ENCODE measurements around the gene NFE2L3.
"Not testable (repeated sequence)": the region's sequence is repeated elsewhere in the genome, so short reads cannot be mapped to it uniquely, and the experiment has no call there.

NFE2L3 gene, protein sequence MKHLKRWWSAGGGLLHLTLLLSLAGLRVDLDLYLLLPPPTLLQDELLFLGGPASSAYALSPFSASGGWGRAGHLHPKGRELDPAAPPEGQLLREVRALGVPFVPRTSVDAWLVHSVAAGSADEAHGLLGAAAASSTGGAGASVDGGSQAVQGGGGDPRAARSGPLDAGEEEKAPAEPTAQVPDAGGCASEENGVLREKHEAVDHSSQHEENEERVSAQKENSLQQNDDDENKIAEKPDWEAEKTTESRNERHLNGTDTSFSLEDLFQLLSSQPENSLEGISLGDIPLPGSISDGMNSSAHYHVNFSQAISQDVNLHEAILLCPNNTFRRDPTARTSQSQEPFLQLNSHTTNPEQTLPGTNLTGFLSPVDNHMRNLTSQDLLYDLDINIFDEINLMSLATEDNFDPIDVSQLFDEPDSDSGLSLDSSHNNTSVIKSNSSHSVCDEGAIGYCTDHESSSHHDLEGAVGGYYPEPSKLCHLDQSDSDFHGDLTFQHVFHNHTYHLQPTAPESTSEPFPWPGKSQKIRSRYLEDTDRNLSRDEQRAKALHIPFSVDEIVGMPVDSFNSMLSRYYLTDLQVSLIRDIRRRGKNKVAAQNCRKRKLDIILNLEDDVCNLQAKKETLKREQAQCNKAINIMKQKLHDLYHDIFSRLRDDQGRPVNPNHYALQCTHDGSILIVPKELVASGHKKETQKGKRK

DNA sequence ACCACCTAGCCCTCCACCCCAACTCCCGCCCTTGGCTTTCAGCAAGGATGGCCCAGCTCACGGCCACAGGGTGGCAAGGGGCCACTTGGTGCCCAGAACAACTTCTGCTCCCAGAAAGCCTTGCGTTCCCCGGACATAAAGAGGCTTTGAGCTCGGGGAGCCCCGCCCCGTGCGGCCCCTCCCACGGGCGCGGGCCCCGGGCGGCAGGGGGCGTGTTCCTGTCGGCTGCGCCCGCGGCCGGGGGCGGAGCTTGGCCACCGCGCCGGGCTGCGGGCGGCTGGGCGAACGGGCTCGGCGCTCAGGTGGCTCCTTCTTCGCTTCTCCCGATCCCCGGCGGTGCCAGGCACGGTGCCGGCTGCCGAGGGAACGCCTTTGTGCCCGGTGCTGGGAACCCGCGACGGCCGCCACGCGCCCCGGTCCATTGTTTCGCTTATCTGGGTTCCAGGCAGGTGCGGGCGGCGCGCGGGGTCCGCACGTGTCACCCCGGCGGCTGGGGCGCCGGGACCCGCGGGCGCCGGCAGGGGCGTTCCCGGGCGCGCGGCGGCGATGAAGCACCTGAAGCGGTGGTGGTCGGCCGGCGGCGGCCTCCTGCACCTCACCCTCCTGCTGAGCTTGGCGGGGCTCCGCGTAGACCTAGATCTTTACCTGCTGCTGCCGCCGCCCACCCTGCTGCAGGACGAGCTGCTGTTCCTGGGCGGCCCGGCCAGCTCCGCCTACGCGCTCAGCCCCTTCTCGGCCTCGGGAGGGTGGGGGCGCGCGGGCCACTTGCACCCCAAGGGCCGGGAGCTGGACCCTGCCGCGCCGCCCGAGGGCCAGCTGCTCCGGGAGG lies at the start of gene NFE2L3:
Gene NFE2L3, plus strand, starts transcription at position 246 of the 829 bp plus-strand sequence. Its CDS starts 301 bp downstream, at position 547.
- in situ Hi-C loops (cut with HindIII; ENCODE audit: low sequenced_read_pairs): loop anchor here (5.0 kb wide), 1 partner anchor 35 kb away; no protein-coding TSS in a partner anchor

DNA sequence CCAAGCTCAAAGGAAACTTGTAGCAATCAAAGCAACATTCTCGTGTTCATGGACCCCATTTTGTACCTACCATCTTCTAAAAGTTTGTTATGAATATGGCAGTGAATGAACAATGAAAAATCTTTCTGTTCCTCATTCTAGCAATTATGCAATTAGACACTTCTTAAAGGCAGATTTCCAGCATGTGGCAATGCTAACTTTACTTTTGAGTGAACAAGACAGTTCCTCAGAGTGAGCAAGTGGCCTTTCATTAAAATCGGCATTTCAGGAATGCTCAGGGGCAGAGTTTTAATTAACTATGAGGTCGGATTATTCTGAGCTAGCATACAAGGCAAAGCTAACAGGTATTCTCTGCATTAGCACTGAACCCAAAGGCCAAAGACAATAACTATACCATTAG lies 48.4 kb upstream of the NFE2L3 start:
- in situ Hi-C loops (cut with HindIII; ENCODE audit: low sequenced_read_pairs): no loop called here

DNA sequence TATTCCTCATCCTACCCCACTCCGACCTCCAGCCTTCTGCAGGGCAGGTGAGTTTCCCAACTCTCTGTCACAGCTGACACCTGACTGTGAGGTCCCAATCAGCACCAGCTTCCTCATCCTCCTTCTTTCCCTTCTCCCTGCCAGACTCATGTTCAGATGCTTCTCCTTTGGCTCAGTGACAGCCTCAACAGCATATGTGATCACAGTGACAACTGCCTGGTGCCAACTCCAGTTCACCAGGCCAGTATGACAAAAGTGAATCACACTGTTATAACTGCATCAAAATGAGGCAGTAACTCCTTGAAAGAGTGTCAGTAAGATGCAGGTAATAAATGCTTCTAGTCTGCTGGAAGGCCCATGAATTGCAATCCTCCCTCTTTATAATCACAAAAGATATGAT lies 46.8 kb upstream of the NFE2L3 start:
- in situ Hi-C loops (cut with HindIII; ENCODE audit: low sequenced_read_pairs): no loop called here

DNA sequence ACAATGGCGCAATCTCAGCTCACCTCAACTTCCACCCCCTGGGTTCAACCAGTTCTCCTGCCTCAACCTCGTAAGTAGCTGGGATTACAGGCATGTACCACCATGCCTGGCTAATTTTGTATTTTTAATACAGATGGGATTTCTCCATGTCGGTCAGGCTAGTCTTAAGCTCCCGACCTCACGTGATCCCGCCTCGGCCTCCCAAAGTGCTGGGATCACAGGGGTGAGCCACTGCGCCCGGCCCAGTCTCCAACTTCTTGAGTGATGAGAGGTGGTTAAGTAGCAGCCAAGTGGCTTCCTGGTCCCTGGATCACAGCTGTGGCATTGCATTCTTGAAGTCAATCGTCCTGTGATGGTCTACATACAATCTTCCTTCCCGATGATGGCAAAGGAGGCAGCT lies 46.1 kb upstream of the NFE2L3 start:
- in situ Hi-C loops (cut with HindIII; ENCODE audit: low sequenced_read_pairs): no loop called here

DNA sequence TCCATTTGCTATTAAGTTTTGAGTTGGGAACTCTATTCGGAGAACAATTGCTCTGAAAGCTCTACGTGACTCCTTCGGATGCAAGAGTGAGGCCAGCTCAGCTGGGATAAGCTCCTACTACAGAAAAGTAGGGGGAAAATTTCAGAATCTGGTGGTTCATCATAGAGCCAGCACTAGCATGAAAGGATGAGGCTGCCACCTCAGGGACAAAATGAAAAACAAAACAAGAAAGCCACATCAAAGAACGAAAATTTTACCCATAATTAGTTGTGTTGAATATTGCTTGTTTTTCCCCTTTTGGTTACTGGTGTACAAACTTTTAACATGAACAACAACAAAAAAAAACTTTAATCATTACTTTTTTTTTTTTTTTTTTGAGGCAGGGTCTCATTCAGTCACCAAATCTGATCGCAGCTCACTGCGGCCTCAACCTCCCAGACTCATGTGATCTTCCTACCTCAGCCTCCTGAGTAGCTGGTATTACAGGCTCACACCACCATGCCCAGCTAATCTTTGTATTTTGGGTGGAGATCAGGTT lies 39.7 kb upstream of the NFE2L3 start:
- in situ Hi-C loops (cut with HindIII; ENCODE audit: low sequenced_read_pairs): no loop called here

DNA sequence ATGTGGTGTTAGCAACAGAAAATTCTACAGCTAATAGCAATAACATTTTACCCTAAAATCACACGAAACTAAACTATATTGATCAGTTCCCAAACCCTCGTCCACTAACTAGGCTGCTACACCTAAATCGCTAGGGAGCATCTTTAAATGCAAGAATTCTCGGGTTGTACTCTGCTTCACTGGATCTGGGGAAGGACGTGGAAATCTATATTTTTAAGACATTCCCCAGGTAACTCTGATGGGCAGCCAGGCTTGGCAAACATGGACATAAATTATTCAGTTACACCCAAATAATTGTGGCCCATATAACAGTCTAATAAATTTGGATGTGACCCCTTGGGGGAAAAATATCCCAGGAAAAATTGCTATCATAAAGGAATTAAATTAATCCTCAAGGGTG lies 36.3 kb upstream of the NFE2L3 start:
- in situ Hi-C loops (cut with HindIII; ENCODE audit: low sequenced_read_pairs): no loop called here

DNA sequence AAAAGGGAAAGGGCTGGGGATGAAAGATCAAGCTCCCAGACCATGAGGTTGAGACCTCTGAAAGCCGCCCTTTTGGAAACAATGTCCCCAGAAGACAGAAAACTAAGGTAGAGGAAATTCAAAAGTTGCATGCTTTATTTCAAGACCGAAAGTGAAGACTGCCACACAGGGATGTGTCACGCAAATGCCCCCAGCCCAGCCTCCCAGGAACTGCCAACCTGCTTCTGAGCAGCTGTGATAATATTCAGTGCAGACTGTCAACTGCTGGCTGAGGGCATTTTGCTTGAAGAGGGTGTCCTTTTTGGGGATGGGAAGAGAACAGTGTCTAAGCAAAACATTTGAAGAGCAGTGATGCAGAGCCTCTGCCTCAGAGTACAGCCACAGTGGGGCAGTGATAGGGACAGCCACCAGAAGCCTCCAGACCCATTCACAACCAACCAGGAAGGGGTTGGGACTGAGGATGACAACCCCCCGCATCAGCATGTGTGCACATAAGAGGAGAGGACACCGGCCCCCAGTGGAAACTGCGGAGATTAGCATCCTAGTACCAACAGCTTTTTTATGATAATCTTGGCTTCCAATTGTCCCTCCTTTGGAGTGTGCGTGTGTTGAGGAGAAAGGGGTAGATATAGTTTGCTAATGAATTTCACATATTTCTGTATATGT lies 34.7 kb upstream of the NFE2L3 start:
- in situ Hi-C loops (cut with HindIII; ENCODE audit: low sequenced_read_pairs): no loop called here

DNA sequence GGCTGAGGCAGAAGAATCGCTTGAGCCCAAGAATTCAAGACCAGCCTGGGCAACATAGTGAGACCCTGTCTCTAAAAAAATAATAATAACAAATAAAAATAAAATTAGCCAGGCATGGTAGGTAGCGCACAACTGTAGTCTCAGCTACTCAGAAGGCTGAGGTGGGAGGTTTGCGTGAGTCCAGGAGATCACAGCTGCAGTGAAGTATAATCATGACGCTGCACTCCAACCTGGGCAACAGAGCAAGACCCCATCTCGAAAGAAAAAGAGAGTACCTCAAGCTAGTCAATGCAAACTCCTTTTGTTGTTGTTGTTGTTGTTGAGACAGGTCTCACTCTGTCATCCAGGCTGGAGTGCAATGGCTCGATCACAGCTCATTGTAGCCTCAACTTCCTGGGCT lies 34.0 kb upstream of the NFE2L3 start:
- in situ Hi-C loops (cut with HindIII; ENCODE audit: low sequenced_read_pairs): no loop called here

DNA sequence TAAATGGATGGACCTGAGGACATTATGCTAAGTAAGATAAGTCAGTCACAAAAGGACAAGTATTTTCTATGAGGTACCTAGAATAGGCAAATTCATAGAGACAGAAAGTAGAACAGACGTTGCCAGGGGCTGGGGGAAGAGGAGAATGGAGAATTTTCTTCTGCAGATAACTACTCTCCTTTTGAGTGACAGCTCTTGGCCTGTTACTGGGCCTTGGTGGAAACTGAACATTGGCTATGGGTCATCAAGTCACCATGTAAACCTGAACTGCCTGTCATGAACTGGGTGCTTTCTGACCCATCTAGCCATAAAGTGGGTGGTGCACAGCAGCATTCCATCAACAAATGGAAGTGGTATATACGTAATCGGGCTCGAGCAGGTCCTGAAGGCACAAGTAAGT lies 29.3 kb upstream of the NFE2L3 start:
- in situ Hi-C loops (cut with HindIII; ENCODE audit: low sequenced_read_pairs): no loop called here

DNA sequence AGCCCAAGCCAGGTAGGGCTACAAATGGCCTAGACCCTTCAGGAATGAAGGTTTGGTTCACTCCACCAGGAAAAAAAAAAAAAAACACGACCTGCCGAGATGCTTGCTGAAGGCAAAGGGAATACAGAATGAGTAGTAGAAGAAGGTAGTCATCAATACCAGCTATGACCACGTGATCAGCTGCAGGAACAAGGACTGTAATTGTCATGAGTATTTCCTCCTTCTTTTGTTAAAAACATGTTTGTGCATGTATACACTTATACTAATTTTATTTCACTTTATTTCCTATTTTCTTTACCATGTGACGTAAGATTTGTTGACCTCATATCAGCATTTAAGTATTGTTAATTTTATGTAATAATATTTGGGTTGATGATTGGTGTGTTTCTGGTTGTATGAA lies 27.2 kb upstream of the NFE2L3 start:
- in situ Hi-C loops (cut with HindIII; ENCODE audit: low sequenced_read_pairs): not testable (repeated sequence)

DNA sequence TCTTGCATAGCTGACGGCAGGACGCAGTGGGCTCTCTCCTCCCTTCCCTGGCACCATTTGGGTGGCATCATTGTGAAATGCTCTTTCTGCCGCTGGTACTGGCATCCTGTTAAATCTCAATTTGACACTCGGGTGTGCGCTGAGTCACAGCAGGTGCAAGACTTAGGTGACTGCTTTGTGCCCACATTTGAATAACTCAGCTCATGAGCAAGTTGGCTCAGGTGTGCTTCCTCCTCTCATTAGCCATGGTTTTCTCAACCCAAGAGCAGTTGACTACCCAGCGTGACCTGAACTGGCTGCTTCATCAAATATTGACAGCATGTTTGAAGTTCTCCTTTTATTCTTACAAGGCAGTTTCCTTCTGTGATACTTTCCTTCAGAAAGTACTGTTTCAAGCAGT lies 24.6 kb upstream of the NFE2L3 start:
- in situ Hi-C loops (cut with HindIII; ENCODE audit: low sequenced_read_pairs): no loop called here

DNA sequence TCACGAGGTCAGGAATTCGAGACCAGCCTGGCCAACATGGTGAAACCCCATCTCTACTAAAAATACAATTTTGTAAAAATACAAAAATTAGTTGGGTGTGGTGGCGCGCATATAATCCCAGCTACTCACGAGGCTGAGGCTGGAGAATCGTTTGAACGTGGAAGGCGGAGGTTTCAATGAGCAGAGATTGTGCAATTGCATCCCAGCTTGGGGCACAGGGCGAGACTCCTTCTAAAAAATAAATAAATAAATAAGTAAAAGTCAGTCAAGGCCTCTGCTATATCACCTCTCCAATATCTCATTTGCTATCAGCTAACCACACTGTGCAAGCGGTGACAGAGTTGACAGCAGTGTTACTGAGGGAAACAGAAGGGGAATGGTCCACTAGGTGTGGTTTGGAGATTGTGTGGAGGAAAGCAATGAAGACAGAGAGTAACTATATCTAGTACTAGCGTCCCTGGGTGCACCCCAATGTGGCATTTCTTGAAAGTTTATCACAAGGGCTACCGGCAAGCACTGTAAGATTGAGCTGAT lies 20.9 kb upstream of the NFE2L3 start:
- in situ Hi-C loops (cut with HindIII; ENCODE audit: low sequenced_read_pairs): no loop called here

DNA sequence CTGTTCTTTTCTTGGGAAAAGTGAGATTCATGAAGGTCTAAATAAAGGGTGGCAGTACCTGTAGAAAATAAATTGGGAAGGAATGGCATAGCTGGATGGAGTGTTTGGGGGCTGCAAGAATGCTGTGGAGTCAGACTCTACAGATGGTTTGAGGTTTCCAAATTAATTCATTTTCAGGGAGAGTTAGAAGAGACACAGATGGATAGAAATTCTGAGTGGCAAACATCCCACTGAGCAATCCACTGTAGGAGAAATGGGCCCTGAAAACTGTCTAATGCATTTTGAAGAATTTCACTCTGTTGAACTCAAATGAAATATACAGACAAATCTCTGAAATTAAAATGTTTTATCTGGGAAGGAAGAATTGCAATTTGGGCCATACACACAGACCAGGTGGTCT lies 16.9 kb upstream of the NFE2L3 start:
- in situ Hi-C loops (cut with HindIII; ENCODE audit: low sequenced_read_pairs): no loop called here

DNA sequence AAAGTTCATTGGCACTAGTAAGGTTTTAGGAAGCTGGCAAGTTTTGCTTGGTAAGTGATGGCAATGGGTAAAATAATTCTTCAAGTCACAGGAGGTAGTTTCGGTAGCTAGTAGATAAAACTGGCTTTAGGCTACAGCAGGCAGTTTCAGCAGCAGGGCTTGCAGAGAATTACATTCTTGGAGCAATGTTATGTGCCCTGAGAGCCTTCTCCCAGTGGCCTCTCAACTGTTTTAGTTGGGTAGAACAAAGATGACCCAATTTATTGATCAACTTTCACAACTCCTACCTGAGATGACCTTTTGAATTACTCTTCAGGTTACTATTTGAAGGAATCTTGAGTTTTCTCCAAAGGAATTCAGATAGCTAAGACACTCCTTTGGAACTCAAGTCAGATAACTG lies 16.4 kb upstream of the NFE2L3 start:
- in situ Hi-C loops (cut with HindIII; ENCODE audit: low sequenced_read_pairs): no loop called here

DNA sequence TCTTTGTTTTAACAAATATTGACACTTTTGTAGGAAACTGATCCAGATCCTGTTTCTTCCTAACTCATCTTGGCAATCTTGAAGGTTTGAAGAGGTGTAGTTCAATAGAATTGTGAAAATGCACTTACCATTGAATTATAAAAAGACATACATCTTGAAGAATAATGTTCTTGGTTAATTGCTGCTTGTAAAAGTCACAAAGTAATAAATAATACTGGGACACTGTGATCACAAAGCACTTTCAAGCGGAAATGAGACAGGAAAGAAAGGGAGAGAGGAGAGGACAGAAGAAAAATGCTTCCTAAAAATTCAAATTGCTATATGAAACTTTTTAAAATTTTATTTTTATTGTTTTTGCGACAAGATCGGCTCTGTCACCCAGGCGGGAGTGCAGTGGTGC lies 15.2 kb upstream of the NFE2L3 start:
- in situ Hi-C loops (cut with HindIII; ENCODE audit: low sequenced_read_pairs): no loop called here

DNA sequence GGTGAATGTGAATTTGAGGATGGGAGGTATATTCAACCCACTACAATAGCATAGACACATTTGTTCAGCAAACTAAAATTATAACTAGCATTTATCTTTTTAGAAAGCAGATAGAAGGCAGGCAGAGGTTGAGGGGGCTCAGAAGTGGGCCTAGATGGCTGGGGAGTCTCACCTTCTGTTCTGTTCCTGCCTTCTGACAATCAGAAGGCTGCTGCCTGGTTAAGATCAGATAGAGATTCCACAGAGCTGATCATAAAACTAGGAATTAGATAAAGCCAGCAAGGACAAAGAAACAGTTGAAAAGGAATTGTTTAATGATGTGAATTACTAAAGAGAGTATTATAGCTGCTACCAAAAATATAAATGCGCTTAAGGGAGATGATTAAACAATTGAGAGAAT lies 11.6 kb upstream of the NFE2L3 start:
- in situ Hi-C loops (cut with HindIII; ENCODE audit: low sequenced_read_pairs): no loop called here

DNA sequence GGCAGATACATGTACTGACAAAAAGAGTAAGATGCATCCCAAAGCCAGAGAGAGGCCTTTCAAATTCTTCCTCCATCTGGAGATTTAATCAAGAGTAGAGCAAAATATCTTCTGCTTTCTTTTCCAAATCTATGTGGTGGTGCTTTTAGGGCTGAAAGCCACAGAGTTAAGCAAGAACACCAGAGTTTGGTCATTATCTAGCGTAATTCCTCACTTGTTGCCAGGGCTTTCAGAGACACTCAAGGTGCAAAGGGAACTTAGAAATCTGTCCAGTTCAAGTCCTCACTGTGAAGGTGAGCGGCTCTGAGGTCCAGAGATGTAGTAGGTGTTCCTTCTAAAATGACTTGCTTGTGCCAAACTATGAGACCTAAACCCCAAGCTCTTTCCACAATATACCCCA lies 10.9 kb upstream of the NFE2L3 start:
- in situ Hi-C loops (cut with HindIII; ENCODE audit: low sequenced_read_pairs): no loop called here

DNA sequence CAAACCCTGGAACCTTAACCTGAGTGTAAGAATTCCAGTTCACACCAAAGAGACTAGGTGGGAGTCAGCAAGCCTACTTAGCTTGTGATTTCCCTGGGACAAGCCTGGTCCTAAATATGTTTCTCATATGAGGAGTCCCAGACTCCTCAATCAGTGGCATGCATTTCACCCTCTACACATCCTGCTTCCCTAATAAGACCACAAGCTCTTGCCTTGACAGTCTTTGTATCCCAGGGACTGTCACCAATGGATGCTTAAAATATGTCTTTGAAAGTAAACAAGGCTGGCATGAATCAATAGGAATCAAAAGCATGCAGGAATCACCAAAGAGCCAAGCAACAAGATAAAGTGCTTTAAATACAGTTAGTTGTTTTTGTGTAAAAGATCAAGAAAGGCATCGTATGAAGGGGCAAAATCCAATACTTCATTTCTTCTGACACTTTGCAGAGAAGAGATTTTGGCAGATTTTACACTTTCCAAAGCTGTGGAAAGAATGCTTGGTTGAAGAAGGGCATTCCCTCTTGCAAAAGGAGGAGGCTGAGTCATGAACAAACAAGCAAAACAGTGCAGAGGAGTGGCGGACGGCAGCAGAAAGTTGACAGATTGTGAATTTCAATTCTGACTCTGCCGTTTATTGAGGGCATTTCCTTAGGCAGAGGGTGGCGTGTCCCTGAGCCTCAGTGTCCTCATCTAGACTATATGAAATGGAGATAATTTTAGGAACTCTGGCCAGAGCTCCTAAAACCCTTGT lies 8.5 kb upstream of the NFE2L3 start:
- in situ Hi-C loops (cut with HindIII; ENCODE audit: low sequenced_read_pairs): no loop called here

DNA sequence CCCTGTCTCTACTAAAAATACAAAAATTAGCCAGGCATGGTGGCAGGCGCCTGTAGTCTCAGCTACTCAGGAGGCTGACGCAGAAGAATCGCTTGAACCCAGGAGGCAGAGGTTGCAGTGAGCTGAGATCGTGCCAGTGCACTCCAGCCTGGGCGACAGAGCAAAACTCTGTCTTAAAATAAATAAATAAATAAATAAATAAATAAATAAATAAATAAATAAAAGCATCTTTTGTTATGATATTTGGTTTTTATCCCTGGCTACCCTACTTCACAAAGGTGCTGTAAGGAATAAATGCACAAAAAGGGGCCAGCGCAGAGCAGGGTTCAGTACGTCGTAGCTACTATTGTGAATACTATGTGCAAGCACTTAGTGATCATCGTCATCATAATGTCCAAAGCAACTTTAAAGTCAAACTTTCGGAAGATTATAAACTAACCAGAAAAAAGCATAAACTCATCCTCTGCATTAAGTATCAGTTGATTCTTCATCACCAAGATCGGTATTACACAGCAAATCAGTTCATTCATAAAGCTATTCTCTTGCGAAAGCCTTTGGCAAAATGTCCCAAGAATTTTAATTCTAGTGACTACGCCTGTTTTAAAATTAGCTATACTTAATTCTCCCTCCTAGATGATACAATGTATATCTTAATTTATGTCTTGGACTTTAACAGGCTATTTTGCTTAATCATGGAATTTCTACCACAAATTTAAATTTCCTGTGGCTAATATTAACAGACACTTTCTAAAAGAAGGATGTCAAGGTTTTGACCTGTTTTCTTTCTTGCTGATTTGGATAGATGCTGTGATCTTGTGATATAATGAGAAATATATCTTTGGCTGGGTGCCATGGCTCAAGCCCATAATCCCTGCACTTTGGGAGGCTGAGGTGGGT lies 7.6 kb upstream of the NFE2L3 start:
- in situ Hi-C loops (cut with HindIII; ENCODE audit: low sequenced_read_pairs): no loop called here
